Breast epithelium (tissue), 3 donors: ENCODE results near the gene C1QL2.

Experiments
- CTCF ChIP-seq, 3 donors: fragments of 450-650 bp; IDR thresholded peaks; one replicate each; pipeline ENCODE4 v1.5.1; 2016 to 2017; ENCODE audit warnings: antibody characterized with exemption in 3 of 3, mild to moderate bottlenecking in 3 of 3, moderate library complexity in 3 of 3
- POLR2A ChIP-seq: fragments of 450-650 bp; IDR thresholded peaks from one replicate; pipeline ENCODE4 v1.6.1; 2016; ENCODE audit warnings: antibody characterized with exemption, mild to moderate bottlenecking, moderate library complexity
- POLR2AphosphoS5 ChIP-seq, 3 donors: sonication (generic); formaldehyde crosslinking; IDR thresholded peaks; one replicate each; pipeline ENCODE4 v1.6.1; 2017; ENCODE audit warnings: antibody characterized with exemption in 3 of 3

GRCh38 chr2:119108186-119108585 is 50.4 kb downstream of the C1QL2 start:
- TF ChIP-seq CTCF (IDR thresholded peaks at IDR 0.05) (no peak), POLR2A (no peak), POLR2AphosphoS5 (IDR thresholded peaks at IDR 0.05) (no peak)
